ENCODE measurements around the gene SCN4B.
"Not testable (repeated sequence)": the region's sequence is repeated elsewhere in the genome, so short reads cannot be mapped to it uniquely, and the experiment has no call there.

The SCN4B gene

DNA sequence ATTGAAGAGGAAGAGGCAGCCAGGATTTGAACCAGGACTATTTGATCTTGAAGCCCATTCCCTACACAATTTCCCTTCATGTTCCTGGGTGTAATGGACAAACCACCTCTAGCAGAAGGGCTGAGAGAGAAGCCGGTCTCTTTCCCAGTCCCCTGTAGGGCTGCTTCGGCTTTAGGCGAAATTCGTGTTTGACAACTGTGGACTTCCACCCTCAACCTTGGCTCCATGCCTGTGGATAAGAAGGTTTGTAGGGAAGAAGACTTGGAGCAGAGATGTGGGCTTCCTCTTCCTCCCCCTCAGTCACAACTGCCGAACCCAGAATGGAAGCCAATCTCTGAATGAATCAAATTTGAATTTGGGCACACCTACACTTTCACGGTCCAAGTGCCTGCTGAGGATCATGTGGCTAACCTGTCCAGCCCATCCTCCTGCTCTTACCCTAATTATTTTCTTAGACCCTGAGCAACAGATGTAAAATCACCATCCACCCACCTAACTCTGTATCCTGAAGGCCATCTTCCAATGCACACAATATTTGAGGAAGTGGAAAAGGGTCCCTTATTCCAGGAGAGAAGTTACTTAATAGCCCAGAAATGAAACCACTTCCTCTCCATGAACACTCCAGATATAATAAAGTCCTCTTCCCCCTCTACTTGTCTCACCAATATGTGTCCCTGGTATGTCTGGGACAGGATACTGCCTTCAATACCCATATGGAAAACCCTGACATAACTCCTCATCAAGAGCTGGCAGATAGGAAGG lies 33.9 kb upstream of the SCN4B start:
- no peaks in the 10 kb centered on the region for H3K36me3 ChIP-seq (ENCODE audit: insufficient read depth, low read length)
- H2AFZ ChIP-seq (ENCODE audit: low read length), result no peak overlapping the region
- H3K9me2 ChIP-seq (replicated peaks; ENCODE audit: low read depth, low read length), result no peaks in the 10 kb centered on the region
- no peaks in the 10 kb centered on the region for H3K9me3 ChIP-seq (ENCODE audit: insufficient read depth, low read depth, low read length)
- no peak overlapping the region for H3K4me3 ChIP-seq (ENCODE audit: low read length, poor library complexity, severe bottlenecking)
- no peaks in the 10 kb centered on the region for H3K27me3 ChIP-seq (ENCODE audit: insufficient read depth, low read length, poor library complexity, severe bottlenecking)
- H3F3A ChIP-seq (ENCODE audit: low read depth), result no peaks in the 10 kb centered on the region
- no peaks in the 10 kb centered on the region for H4K20me1 ChIP-seq (ENCODE audit: insufficient read depth, low read length, poor library complexity, severe bottlenecking)
- no peaks in the 10 kb centered on the region for H3K4me1 ChIP-seq (ENCODE audit: insufficient read depth, low read length, poor library complexity, severe bottlenecking)
- no peak overlapping the region for H3K9ac ChIP-seq (ENCODE audit: low read depth, low read length, poor library complexity, severe bottlenecking)
- no peaks in the 10 kb centered on the region for H3K79me2 ChIP-seq (ENCODE audit: insufficient read depth, low read length)
- H3K4me2 ChIP-seq (ENCODE audit: low read depth, low read length, poor library complexity, severe bottlenecking), result no peak overlapping the region
- TF ChIP-seq, protein P1, sequence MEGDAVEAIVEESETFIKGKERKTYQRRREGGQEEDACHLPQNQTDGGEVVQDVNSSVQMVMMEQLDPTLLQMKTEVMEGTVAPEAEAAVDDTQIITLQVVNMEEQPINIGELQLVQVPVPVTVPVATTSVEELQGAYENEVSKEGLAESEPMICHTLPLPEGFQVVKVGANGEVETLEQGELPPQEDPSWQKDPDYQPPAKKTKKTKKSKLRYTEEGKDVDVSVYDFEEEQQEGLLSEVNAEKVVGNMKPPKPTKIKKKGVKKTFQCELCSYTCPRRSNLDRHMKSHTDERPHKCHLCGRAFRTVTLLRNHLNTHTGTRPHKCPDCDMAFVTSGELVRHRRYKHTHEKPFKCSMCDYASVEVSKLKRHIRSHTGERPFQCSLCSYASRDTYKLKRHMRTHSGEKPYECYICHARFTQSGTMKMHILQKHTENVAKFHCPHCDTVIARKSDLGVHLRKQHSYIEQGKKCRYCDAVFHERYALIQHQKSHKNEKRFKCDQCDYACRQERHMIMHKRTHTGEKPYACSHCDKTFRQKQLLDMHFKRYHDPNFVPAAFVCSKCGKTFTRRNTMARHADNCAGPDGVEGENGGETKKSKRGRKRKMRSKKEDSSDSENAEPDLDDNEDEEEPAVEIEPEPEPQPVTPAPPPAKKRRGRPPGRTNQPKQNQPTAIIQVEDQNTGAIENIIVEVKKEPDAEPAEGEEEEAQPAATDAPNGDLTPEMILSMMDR (conservative IDR thresholded peaks at IDR 0.05; ENCODE audit: low read length), result no peak
- TF ChIP-seq EZH2phosphoT487 (IDR thresholded peaks at IDR 0.05; ENCODE audit: borderline replicate concordance), result no peak

DNA sequence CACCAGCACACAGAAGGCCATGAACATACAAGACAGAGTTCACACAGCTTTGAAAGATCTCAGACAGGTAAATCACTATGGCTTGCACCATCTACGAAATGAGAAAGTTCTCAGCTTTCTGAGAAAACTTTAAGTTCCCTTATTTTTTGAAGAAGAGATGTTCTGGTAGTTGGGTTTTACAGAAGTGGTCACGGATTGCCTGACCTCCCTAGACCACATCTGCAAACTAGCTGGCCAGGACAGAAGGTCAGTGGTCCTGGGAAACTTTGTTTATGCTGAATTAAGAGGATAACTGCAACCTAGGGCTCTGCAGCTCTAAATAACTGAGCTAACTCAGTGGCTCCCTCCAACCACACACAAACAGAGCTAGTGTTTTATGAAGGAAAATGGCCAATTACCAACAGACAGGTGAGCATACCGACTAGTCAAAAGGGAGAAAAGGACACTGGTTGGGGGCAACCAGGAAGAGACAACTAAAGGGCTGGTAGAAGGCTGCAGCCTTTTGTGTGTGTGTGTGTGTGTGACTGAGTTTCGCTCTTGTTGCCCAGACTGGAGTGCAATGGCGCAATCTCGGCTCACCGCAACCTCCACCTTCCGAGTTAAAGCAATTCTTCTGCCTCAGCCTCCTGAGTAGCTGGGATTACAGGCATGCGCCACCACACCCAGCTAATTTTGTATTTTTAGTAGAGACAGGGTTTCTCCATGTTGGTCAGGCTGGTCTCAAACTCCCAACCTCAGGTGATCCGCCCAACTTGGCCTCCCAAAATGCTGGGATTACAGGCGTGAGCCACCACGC lies 32.4 kb upstream of the SCN4B start:
- Histone ChIP-seq H3K36me3 (ENCODE audit: insufficient read depth, low read length) (no peaks in the 10 kb centered on the region), H3K27me3 (ENCODE audit: insufficient read depth, low read length, poor library complexity, severe bottlenecking) (no peaks in the 10 kb centered on the region), H3K4me2 (ENCODE audit: low read depth, low read length, poor library complexity, severe bottlenecking) (no peak overlapping the region), H2AFZ (ENCODE audit: low read length) (no peak overlapping the region), H3K9ac (ENCODE audit: low read depth, low read length, poor library complexity, severe bottlenecking) (no peak overlapping the region), H3F3A (ENCODE audit: low read depth) (no peaks in the 10 kb centered on the region), H3K9me2 (replicated peaks; ENCODE audit: low read depth, low read length) (no peaks in the 10 kb centered on the region), H3K79me2 (ENCODE audit: insufficient read depth, low read length) (no peaks in the 10 kb centered on the region), H3K9me3 (ENCODE audit: insufficient read depth, low read depth, low read length) (no peaks in the 10 kb centered on the region), H3K4me1 (ENCODE audit: insufficient read depth, low read length, poor library complexity, severe bottlenecking) (no peaks in the 10 kb centered on the region), H4K20me1 (ENCODE audit: insufficient read depth, low read length, poor library complexity, severe bottlenecking) (no peaks in the 10 kb centered on the region), H3K4me3 (ENCODE audit: low read length, poor library complexity, severe bottlenecking) (no peak overlapping the region)
- TF ChIP-seq, protein P1 (conservative IDR thresholded peaks at IDR 0.05; ENCODE audit: low read length), result no peak
- no peak for TF ChIP-seq EZH2phosphoT487 (IDR thresholded peaks at IDR 0.05; ENCODE audit: borderline replicate concordance)

- H3K4me2 ChIP-seq (ENCODE audit: low read depth, low read length, poor library complexity, severe bottlenecking), result not testable (repeated sequence)
Measured at GRCh38 chr11:118183691-118184090, 31.1 kb upstream of the SCN4B start.

More at GRCh38 chr11:118183691-118184090, 31.1 kb upstream of the SCN4B start:
- H3K9me3 ChIP-seq (ENCODE audit: insufficient read depth, low read depth, low read length); H3K79me2 ChIP-seq (ENCODE audit: insufficient read depth, low read length); H3K4me1 ChIP-seq (ENCODE audit: insufficient read depth, low read length, poor library complexity, severe bottlenecking); H3F3A ChIP-seq (ENCODE audit: low read depth); H2AFZ ChIP-seq (ENCODE audit: low read length); H3K9me2 ChIP-seq (replicated peaks; ENCODE audit: low read depth, low read length); H4K20me1 ChIP-seq (ENCODE audit: insufficient read depth, low read length, poor library complexity, severe bottlenecking); H3K36me3 ChIP-seq (ENCODE audit: insufficient read depth, low read length); H3K27me3 ChIP-seq (ENCODE audit: insufficient read depth, low read length, poor library complexity, severe bottlenecking); H3K9ac ChIP-seq (ENCODE audit: low read depth, low read length, poor library complexity, severe bottlenecking); H3K4me3 ChIP-seq (ENCODE audit: low read length, poor library complexity, severe bottlenecking): not testable (repeated sequence)

All from Loucy (cell line).